Panc1 (cell line): ENCODE data around the gene FYN. TPM values are rescaled to one million over a fixed set of nuclear protein-coding genes. Genes with fewer than 3 reads are reported as not detected.

Experiments
- ATAC-seq: fragments of 200-7000 bp; cut with Tn5 transposase; 2 replicates; pipeline ENCODE4 v1.9.1; 2020; ENCODE audit warnings: mild to moderate bottlenecking, moderate library complexity
- BruUV-seq: library from RNA; stranded (reverse); fragments of 400-500 nt; replicated peaks from 2 replicates; lab custom pipeline; 2021; lab: Mats Ljungman, UMichigan
- CTCF ChIA-PET: fragments of 300-600 bp; sonication (Branson Sonifier 250); formaldehyde crosslinking; loops from one replicate; lab custom pipeline; 2022; ENCODE audit warnings: antibody characterized with exemption; lab: Charles Lee
- POLR2A ChIA-PET: fragments of 300-600 bp; sonication (Branson Sonifier 250); formaldehyde crosslinking; loops from one replicate; lab custom pipeline; 2022; ENCODE audit warnings: antibody characterized with exemption; lab: Charles Lee
- DNase-seq: peaks from one replicate; pipeline ENCODE4 v3.0.0-alpha.2; 2010; ENCODE audit warnings: low read depth, low spot score
- H3K27ac ChIP-seq: 2 replicates; pipeline ENCODE4 v1.5.1; 2011; ENCODE audit warnings: mild to moderate bottlenecking, low read length, inconsistent platforms
- H3K27me3 ChIP-seq: fragments of 200-500 bp; sonication (Bioruptor generic); 2 replicates; pipeline ENCODE4 v1.6.0; 2014; ENCODE audit warnings: low read length, inconsistent platforms; ENCODE audit not compliant: control insufficient read depth, insufficient read depth
- H3K36me3 ChIP-seq: fragments of 200-500 bp; sonication (Bioruptor generic); 2 replicates; pipeline ENCODE4 v1.5.1; 2014; ENCODE audit warnings: inconsistent platforms, mild to moderate bottlenecking, low read length, moderate library complexity; ENCODE audit not compliant: control insufficient read depth, insufficient read depth
- H3K4me1 ChIP-seq: 2 replicates; pipeline ENCODE4 v1.5.1; 2011; ENCODE audit warnings: inconsistent platforms, mild to moderate bottlenecking, low read length, moderate library complexity; ENCODE audit not compliant: control insufficient read depth, insufficient read depth
- H3K4me3 ChIP-seq, 2 experiments: 2 replicates each; pipeline ENCODE4 v1.5.1; 2011 to 2012; ENCODE audit warnings: low read depth in 2 of 2, low read length in 2 of 2, mild to moderate bottlenecking in 2 of 2, inconsistent platforms in 1 of 2, moderate library complexity in 1 of 2
- H3K9me3 ChIP-seq: fragments of 200-500 bp; sonication (Bioruptor generic); 2 replicates; pipeline ENCODE4 v1.5.1; 2014; ENCODE audit warnings: low read depth, mild to moderate bottlenecking, inconsistent platforms, low read length, moderate library complexity; ENCODE audit not compliant: control insufficient read depth, insufficient read depth
- POLR2AphosphoS5 ChIP-seq: IDR thresholded peaks from 2 replicates; pipeline ENCODE4 v1.6.1; 2012; ENCODE audit warnings: mild to moderate bottlenecking, low read depth, low read length, moderate library complexity
- SIN3A ChIP-seq: IDR thresholded peaks from 2 replicates; pipeline ENCODE4 v1.6.1; 2012; ENCODE audit warnings: low read depth, mild to moderate bottlenecking, low read length, moderate library complexity, borderline replicate concordance; ENCODE audit not compliant: insufficient read depth
- TCF7L2 ChIP-seq: IDR thresholded peaks from 2 replicates; pipeline ENCODE4 v1.6.1; 2011; ENCODE audit warnings: mild to moderate bottlenecking, low read depth, low read length, inconsistent platforms
- in situ Hi-C: cut with HindIII; loops from 2 replicates; pipeline ENCODE4 v1.10.0; 2016; ENCODE audit warnings: low sequenced_read_pairs, low pct_unique_long_range_greater_than_20kb
- intact Hi-C: fragments of 100-400 bp; cut with micrococcal nuclease; formaldehyde crosslinking; loops from one replicate; pipeline ENCODE4 v1.10.0; 2022; ENCODE audit not compliant: unreplicated experiment
- total RNA-seq: library from RNA; stranded (reverse); gene quantifications from one replicate; pipeline ENCODE4 v1.2.1, GENCODE V29; 2021; ENCODE audit not compliant: unreplicated experiment
- TF ChIP-seq, protein P1 (sequence below): fragments of 450-650 bp; IDR thresholded peaks from 2 replicates; pipeline ENCODE4 v1.5.1; 2017; ENCODE audit warnings: mild to moderate bottlenecking
- TF ChIP-seq, protein P2 (sequence below), 2 experiments: IDR thresholded peaks; 2 replicates each; pipeline ENCODE4 v1.6.1; 2011 to 2012; ENCODE audit warnings: low read depth in 2 of 2, control low read depth in 1 of 2, low read length in 1 of 2, mild to moderate bottlenecking in 1 of 2, moderate library complexity in 1 of 2; ENCODE audit not compliant: insufficient read depth in 1 of 2

Gene FYN
- total RNA-seq, 1 experiment from 2014 or later: 4.2 TPM

DNA sequence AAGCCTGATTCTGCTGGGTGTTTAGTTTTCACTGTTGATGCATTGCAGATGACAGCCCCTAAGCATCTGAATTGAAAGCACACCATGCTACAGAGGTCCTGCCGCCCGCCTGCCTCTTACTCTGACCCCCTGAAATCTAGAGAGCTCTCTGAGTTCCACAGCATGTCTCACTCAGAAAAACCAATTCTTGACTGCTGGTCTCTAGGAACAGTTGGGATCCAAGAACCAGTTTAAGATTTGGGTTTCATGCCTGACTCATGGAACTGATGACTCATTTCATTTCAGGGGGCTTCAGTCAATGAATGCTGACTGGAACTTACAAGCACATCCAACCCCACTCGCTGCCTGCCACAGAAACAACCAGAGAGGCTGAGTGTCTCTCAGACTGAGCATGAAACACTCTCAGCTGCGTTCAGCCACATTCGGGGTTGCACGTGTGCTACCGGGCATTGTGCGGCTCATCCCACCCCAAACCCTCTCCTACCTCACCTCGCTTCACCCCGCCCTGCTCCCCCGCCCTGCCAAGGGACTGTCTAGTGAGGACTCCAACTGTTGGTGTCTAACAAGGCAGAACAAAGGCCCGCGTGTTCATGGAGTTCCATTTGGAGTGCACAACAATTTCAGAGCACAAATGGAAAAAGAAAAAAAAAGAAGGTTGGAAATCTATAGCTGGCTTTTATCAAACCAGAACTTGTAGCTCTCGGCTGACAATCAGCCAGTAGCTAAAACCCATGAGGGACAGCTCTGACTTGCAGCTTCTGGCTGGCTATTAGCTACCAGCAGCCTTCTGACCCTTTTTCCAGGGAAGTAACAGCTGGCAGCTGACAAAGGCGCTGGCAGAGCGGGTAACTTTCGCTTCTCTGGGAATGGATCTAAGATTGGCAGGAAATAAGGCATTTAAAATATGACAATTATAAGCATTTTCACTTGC is 247.5 kb downstream of the FYN start:
- CTCF ChIA-PET: no interaction called here
- in situ Hi-C loops: no loop called here
- no peak overlapping the region for H3K27ac ChIP-seq

DNA sequence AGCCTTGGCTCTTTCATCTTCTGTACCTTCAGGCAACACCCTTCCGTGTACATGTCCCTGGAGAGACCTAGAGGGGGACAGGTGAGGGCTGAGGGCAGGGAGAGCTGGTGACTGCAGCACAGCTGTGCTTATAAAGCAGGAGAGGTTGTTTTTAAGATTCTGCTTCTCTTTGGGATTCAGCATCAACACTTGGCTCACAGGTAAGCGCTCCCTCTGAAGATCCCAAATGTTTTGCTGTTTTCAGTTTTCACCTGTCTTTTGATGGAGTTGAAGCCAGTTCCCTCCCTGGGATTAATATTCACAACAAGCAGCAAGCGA is 248.2 kb downstream of the FYN start:
- H3K4me3 ChIP-seq: no peak overlapping the region
- H3K9me3 ChIP-seq: 0 out of 2 replicates have a peak, but pooled peaks cover 4% of the 10 kb centered on the region
- no peak overlapping the region for H3K27ac ChIP-seq
- CTCF ChIA-PET: no interaction called here
- no peak for TF ChIP-seq TCF7L2
- TF ChIP-seq POLR2AphosphoS5: no peak
- TF ChIP-seq, protein P1, sequence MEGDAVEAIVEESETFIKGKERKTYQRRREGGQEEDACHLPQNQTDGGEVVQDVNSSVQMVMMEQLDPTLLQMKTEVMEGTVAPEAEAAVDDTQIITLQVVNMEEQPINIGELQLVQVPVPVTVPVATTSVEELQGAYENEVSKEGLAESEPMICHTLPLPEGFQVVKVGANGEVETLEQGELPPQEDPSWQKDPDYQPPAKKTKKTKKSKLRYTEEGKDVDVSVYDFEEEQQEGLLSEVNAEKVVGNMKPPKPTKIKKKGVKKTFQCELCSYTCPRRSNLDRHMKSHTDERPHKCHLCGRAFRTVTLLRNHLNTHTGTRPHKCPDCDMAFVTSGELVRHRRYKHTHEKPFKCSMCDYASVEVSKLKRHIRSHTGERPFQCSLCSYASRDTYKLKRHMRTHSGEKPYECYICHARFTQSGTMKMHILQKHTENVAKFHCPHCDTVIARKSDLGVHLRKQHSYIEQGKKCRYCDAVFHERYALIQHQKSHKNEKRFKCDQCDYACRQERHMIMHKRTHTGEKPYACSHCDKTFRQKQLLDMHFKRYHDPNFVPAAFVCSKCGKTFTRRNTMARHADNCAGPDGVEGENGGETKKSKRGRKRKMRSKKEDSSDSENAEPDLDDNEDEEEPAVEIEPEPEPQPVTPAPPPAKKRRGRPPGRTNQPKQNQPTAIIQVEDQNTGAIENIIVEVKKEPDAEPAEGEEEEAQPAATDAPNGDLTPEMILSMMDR: no peak
- no peak for TF ChIP-seq SIN3A
- TF ChIP-seq, protein P2, sequence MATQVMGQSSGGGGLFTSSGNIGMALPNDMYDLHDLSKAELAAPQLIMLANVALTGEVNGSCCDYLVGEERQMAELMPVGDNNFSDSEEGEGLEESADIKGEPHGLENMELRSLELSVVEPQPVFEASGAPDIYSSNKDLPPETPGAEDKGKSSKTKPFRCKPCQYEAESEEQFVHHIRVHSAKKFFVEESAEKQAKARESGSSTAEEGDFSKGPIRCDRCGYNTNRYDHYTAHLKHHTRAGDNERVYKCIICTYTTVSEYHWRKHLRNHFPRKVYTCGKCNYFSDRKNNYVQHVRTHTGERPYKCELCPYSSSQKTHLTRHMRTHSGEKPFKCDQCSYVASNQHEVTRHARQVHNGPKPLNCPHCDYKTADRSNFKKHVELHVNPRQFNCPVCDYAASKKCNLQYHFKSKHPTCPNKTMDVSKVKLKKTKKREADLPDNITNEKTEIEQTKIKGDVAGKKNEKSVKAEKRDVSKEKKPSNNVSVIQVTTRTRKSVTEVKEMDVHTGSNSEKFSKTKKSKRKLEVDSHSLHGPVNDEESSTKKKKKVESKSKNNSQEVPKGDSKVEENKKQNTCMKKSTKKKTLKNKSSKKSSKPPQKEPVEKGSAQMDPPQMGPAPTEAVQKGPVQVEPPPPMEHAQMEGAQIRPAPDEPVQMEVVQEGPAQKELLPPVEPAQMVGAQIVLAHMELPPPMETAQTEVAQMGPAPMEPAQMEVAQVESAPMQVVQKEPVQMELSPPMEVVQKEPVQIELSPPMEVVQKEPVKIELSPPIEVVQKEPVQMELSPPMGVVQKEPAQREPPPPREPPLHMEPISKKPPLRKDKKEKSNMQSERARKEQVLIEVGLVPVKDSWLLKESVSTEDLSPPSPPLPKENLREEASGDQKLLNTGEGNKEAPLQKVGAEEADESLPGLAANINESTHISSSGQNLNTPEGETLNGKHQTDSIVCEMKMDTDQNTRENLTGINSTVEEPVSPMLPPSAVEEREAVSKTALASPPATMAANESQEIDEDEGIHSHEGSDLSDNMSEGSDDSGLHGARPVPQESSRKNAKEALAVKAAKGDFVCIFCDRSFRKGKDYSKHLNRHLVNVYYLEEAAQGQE (IDR thresholded peaks at IDR 0.05; ENCODE audit: insufficient read depth in 1 of 2, low read depth in 2 of 2, low read length in 1 of 2): no peak
- POLR2A ChIA-PET: no interaction called here
- in situ Hi-C loops: no loop called here
- no TSS peak for BruUV-seq
- intact Hi-C loops: no loop called here
- H3K36me3 ChIP-seq: no peaks in the 10 kb centered on the region
- H3K4me1 ChIP-seq: peaks cover 4% of the 10 kb centered on the region; the same call in 1 of the 2 replicates
- ATAC-seq (no peak), DNase-seq (no peak)
- no peaks in the 10 kb centered on the region for H3K27me3 ChIP-seq

More for the DNA sequence above, 247.5 kb downstream of the FYN start:
- H3K9me3 ChIP-seq: 0 out of 2 replicates have a peak, but pooled peaks cover 4% of the 10 kb centered on the region
- H3K4me3 ChIP-seq: no peak overlapping the region
- no peaks in the 10 kb centered on the region for H3K27me3 ChIP-seq
- peaks cover 4% of the 10 kb centered on the region; the same call in 1 of the 2 replicates for H3K4me1 ChIP-seq
- H3K36me3 ChIP-seq: no peaks in the 10 kb centered on the region
- DNase-seq (no peak), ATAC-seq (no peak)
- intact Hi-C loops: no loop called here
- TF ChIP-seq POLR2AphosphoS5 (no peak), TCF7L2 (no peak), SIN3A (no peak)
- TF ChIP-seq, protein P2 (IDR thresholded peaks at IDR 0.05; ENCODE audit: insufficient read depth in 1 of 2, low read depth in 2 of 2, low read length in 1 of 2): no peak
- TF ChIP-seq, protein P1: no peak
- POLR2A ChIA-PET: interaction anchor here (0.5 to 0.7 kb wide), 2 partner anchors 9 to 1312 kb away, joined by 3 read pairs; no protein-coding TSS in a partner anchor
- no TSS peak for BruUV-seq
